ENCODE data around the gene ITGA5.

Gene ITGA5

GRCh38 chr12:54429014-54429471 is 10.0 kb upstream of the ITGA5 start:
- no peak for DNase-seq

GRCh38 chr12:54428050-54429013 is 9.3 kb upstream of the ITGA5 start:
- DNase-seq = no peak

- no peak for DNase-seq
These were observed 8.0 kb upstream of the ITGA5 start for GRCh38 chr12:54427106-54427505.

- DNase-seq = no peak
These were observed 7.6 kb upstream of the ITGA5 start for GRCh38 chr12:54426690-54427089.

GRCh38 chr12:54425702-54426101 is 6.6 kb upstream of the ITGA5 start:
- DNase-seq = no peak

- DNase-seq = no peak
These were observed 5.2 kb upstream of the ITGA5 start for GRCh38 chr12:54424224-54424623.

DNA sequence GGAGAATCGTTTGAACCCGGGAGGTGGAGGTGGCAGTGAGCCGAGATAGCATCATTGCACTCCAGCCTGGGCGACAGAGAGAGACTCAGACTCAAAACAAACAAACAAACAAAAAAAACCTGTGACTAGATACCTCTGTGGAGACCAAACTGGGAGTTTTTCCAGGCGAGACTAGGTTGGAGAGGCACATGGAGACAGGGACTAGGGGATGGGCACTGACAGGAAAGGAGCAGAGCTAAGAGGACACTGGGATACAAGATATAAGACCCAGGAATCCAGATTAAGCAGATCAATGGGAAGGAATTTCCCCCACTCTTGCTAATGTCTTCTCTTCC is 4.7 kb upstream of the ITGA5 start:
- no peak for DNase-seq

- no peak for DNase-seq
These were observed 2.8 kb upstream of the ITGA5 start for GRCh38 chr12:54421879-54422250.

DNA sequence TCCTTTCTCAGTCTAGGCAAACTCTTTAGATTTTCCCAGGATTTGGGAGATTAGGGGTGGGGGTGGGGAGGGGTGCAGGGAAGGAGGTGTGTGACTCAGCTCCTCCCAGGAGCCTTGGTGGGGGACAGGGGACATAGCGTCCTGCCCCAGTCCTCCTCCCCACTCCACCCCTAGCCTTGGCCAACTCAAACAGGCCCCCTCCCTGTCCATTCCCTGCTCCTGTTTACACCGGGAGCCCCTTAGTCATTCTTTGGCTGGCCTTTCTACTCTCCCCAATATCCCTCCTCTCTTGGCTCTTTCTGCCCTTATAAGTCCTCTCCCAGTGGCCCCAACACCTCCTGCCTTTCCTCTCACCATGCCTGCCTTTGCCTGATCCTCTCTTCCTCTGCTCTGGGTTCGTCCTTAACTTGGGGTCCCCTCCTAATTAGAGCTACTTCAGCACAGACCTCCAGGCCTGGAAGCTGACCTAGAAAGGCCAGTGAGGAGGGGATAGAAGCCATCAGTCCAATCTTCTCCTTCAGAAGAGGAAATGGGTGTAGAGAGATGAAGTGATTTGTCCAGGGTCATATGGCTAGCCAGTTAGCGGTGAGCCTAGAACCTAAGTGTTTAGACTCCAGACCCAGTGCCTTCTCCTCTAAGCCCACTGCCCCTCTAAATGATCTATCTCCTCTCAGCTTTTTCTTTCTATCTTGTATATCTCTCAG is 2.3 kb upstream of the ITGA5 start:
- no peak for DNase-seq

- no peak for DNase-seq
These were observed 1.7 kb upstream of the ITGA5 start for GRCh38 chr12:54420766-54421144.

DNA sequence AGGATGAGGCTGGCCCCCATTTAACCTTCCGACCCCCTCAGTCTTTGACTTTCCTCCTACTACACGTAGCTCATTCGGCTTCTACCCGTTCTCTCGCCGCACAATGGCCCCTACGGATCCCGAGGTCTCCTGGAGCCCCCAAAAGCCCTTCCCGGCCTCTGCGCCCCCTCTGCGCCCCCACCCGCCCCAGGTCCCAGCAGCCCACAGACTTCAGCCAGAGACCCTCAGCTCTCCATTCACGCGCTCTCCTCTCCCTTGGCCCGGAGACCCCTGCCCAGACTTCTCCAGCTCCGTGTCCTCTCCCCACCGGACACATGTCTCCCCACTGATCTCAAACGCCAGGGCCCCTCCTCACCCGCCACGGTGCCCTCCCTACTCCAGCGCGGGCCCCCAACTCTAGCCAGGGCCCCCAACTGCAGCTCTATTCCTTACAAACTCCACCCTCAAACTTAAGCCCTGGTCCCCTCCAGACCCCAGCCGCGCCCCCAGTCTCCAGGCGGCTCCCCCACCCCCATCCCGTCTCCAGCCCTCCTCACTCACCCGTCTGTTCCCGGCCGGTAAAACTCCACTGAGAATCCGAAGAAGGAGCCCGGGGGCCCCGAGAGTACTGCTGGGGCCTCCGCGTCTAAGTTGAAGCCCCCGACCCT is 502 bp downstream of the ITGA5 start:
- DNase-seq = no peak

GRCh38 chr12:54417712-54418440 is 1.2 kb downstream of the ITGA5 start:
- no peak for DNase-seq

- DNase-seq = no peak
These were observed 2.1 kb downstream of the ITGA5 start for GRCh38 chr12:54416687-54417603.

DNA sequence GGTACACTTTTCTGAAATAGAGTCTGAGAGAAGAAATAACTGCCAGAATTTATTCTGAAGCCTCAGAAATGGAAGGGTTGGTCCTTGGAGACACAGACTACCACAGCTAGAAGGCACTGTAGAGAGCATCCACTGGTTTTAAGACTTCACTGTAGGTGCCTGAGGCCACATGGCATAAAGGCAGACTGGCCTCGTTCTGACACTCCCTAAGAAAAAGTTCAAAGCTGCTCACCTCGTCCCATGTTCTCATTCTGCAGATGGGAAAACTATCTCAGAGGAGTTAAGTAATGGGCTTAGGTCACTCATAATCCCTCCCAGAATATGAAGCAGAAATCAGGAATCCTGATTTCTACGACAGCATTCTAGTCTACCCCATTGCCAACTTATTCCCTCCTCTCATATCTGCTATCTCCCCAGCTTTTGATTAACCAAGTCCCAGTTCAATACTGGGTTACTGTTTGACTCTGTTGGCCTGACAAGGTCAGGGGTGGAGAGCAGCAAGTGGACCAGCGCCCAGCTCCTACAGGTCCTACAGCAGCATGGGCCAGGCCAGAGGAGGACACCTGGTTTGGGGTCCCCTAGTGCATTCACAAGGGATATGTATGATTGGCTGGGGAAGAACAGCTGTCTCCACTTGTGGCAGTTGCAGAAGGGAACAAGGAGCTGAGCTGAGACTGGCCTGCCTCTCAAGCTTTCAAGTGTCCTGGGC is 3.7 kb downstream of the ITGA5 start:
- DNase-seq = no peak

DNA sequence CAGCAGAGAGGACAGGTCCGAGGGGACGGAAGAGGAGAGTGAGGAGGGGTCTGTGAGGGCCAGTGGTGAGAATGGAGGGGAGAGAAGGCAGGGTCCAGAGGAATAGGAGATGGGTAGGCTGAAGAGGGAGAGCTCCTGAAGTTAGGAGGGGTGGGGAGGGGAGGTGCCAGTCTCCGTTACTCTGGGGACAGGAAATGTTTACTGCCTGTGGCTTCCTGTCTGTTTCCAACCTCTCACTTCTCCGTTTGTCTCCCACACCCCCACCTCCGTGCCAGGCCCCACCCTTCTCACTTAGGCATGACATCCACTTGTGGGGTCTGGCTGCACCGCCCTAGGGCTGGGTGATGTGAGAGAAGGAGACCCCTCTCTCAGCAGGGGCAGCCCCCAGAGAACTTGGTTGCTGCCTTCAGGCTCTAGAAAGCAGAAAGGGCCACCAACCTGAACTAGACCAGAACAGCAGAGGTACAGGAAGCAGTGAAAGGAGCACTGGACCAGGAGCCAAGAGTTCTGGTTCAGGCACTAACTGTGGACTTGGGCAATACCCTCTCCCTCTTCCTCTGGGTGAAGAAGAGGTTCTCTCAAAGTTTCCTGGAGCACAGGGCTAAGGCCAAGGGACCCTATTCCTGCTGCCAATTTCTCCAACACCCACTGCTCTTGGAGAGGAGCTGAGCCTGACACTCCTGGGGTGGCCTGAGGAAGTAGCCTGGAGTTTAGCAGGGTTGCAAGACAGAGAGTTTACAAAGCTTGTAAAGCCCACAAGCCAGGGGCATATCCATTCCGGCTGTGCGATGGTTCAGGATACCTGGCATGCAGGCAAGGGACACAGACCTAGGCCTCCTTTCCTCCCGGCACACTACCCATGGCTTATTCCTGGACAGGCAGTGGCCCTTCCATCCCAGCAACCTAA is 5.5 kb downstream of the ITGA5 start:
- DNase-seq = no peak

GRCh38 chr12:54412786-54413185 is 6.3 kb downstream of the ITGA5 start:
- DNase-seq = no peak

DNA sequence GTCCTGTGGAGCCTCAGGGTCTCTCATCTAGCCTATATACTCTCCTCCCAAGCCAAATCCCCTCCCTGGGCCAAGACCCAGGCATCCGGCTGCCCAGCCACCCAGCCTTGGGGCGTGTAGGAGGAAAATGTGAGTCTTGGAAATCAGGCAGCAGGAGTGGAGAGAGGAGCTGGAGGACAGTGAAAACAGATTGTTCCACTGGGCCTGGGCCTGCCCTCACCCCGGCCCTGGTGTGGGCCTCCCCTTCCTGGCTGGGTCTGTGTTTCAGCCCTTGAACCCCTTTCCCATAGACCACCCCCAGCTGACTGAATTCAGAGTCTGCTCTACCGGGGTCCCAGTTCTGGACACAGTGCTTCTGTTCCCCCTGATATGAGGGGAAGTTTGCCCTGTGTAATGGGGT is 6.7 kb downstream of the ITGA5 start:
- no peak for DNase-seq

DNA sequence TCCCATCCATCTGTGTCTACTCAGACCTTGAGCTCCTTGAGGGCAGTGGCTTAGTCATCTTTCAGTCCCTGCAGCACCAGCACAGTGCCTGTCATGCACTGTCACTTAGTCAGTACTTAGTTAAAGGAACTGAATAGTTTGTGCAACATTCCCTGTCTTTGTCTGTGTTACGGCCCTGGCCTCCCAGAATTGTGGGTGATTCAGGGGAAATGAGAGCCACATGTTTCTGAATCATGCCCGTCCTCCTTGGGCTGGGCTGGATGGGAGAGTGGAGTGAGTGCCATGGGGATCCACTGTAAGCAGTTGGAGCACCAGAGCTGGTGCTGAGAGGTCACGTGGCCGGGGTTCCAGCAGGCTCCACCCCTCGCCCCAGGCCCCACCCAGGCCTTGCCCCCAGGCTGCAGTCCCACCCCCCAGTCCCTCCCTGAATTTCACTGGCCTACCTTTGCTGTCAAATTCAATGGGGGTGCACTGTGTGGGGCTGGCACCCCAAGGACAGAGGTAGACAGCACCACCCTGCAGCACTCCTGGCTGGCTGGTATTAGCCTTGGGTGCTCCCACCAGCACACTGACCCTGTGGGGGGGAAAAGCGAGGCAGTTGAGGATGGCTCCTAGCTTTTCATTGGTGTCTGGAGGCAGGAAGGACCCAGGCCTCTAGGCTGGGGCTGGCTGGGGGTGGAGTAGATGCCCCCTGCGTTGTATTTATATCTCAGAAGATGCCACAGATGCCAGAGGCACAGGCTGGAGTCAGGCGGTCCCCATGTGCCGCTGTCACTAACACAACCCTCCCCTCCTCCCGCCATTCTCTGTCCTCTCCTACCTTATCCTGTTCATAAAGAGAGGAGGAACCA is 7.5 kb downstream of the ITGA5 start:
- no peak for DNase-seq

- DNase-seq = no peak
These were observed 9.8 kb downstream of the ITGA5 start for GRCh38 chr12:54409267-54409666.
